ENCODE data around the gene IL1RAPL1. TPM values are rescaled to one million over a fixed set of nuclear protein-coding genes. Genes with fewer than 3 reads are reported as not detected.

IL1RAPL1 gene
- total RNA-seq, 2 donors from 2014 or later: not detected

- no peak for ATAC-seq (replicated peaks)
- H3K9me3 Mint-ChIP-seq: no peaks in the 10 kb centered on the region
- no peaks in the 10 kb centered on the region for H3K4me1 Mint-ChIP-seq
- H3K27me3 Mint-ChIP-seq: no peaks in the 10 kb centered on the region
- H3K4me3 Mint-ChIP-seq: no peak overlapping the region
- no peaks in the 10 kb centered on the region for H3K36me3 Mint-ChIP-seq (ENCODE audit: low read depth)
- H3K27ac Mint-ChIP-seq: no peak overlapping the region
These were observed 958.6 kb downstream of the IL1RAPL1 start for GRCh38 chrX:29545878-29546277.

DNA sequence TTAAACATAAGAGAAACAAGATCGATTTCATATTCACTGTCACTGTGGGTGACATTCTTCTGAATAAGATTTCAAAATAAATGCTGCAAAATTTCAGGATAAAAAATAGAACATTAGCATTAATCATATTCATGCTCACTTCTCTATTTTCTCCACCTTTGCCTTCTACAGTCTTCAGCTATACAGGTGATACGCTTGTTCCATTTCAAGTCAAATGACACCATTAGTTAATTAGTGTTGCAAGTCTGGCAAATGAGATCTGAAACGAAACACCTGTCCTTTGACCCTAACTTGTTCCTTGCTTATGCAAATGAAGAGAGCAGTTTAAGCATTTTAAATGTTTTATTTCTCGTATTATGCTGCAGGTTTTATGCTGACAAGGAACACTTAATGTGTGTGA, 960.6 kb downstream of the IL1RAPL1 start:
- Mint-ChIP-seq H3K36me3 (ENCODE audit: low read depth) (no peaks in the 10 kb centered on the region), H3K4me3 (no peak overlapping the region), H3K27me3 (no peaks in the 10 kb centered on the region), H3K4me1 (no peaks in the 10 kb centered on the region), H3K9me3 (no peaks in the 10 kb centered on the region), H3K27ac (no peak overlapping the region)
- no peak for ATAC-seq (replicated peaks)

DNA sequence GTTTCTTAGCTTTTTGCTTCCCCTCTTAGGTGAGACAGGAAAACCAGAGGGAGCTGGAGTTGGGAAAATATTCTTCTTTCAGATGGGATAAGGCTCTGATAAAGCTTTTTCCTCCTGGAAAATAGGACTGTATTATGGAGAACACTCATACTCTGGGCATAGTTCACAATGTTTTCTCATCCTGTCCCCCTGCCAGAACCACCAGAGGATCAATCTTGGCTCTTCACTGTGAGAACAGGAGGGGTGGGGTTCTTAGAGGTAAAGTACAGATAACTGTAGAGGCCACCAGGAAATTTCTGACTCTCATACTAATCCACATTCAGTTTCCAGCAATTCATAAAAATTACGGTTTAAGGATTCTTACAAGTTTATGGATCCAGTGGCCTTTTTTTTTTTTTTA, 966.3 kb downstream of the IL1RAPL1 start:
- H3K9me3 Mint-ChIP-seq: no peaks in the 10 kb centered on the region
- H3K4me1 Mint-ChIP-seq: no peaks in the 10 kb centered on the region
- no peak overlapping the region for H3K27ac Mint-ChIP-seq
- no peak overlapping the region for H3K4me3 Mint-ChIP-seq
- H3K27me3 Mint-ChIP-seq: no peaks in the 10 kb centered on the region
- no peak for ATAC-seq (replicated peaks)
- no peaks in the 10 kb centered on the region for H3K36me3 Mint-ChIP-seq (ENCODE audit: low read depth)

- H3K4me3 Mint-ChIP-seq: no peak overlapping the region
- no peak for ATAC-seq (replicated peaks)
- no peaks in the 10 kb centered on the region for H3K4me1 Mint-ChIP-seq
- H3K36me3 Mint-ChIP-seq (ENCODE audit: low read depth): no peaks in the 10 kb centered on the region
- no peaks in the 10 kb centered on the region for H3K27me3 Mint-ChIP-seq
- H3K27ac Mint-ChIP-seq: no peak overlapping the region
- H3K9me3 Mint-ChIP-seq: peaks cover 2% of the 10 kb centered on the region
These were observed 968.3 kb downstream of the IL1RAPL1 start for GRCh38 chrX:29555465-29556091.

DNA sequence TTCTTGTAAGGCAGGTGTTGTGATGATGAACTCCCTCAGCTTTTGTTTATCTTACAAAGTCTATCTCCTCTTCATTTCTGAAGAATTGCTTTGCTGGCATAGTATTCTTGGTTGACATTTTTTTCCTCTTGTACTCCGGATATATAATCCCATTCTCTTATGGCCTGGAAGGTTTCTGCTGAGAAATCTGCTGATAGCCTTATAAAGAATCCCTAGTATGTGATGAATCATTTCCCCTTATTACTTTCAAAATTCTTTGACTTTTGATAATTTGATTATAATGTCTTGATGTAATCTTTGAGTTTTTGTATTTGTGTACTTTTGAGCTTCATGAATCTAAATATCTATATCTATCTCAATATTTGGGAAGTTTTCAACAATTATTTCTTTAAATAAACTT, 972.8 kb downstream of the IL1RAPL1 start:
- ATAC-seq (replicated peaks): no peak
- Mint-ChIP-seq H3K9me3 (peaks cover 3% of the 10 kb centered on the region), H3K27me3 (no peaks in the 10 kb centered on the region), H3K36me3 (ENCODE audit: low read depth) (no peaks in the 10 kb centered on the region), H3K4me3 (no peak overlapping the region), H3K27ac (no peak overlapping the region), H3K4me1 (no peaks in the 10 kb centered on the region)

DNA sequence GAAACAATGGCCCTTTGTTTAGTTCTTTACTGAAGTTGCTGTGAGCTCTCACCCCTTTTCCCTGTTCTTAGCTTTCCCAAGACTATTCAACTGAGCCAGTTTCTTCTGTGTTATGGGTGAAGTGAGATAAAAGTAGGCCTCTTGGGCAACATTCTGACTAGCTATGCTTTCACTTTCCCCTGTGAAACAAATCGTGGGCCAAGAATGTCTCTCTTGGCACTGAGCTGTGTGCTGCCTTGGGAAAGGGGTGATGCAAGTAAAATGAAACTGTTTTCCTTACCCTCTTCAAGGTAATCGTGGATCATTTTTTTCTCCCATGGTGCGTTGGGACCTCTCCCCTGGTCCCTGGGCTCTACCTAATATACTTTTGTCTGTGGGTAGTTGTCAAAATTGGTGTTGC, 974.2 kb downstream of the IL1RAPL1 start:
- no peak for ATAC-seq (replicated peaks)
- H3K27ac Mint-ChIP-seq: no peak overlapping the region
- H3K36me3 Mint-ChIP-seq (ENCODE audit: low read depth): no peaks in the 10 kb centered on the region
- no peaks in the 10 kb centered on the region for H3K4me1 Mint-ChIP-seq
- H3K27me3 Mint-ChIP-seq: no peaks in the 10 kb centered on the region
- H3K9me3 Mint-ChIP-seq: peaks cover 3% of the 10 kb centered on the region
- H3K4me3 Mint-ChIP-seq: no peak overlapping the region

GRCh38 chrX:29580560-29580959, 993.3 kb downstream of the IL1RAPL1 start:
- H3K4me1 Mint-ChIP-seq: no peaks in the 10 kb centered on the region
- no peak for ATAC-seq (replicated peaks)
- H3K36me3 Mint-ChIP-seq (ENCODE audit: low read depth): no peaks in the 10 kb centered on the region
- no peak overlapping the region for H3K4me3 Mint-ChIP-seq
- H3K27me3 Mint-ChIP-seq: no peaks in the 10 kb centered on the region
- no peak overlapping the region for H3K27ac Mint-ChIP-seq
- peaks cover 14% of the 10 kb centered on the region for H3K9me3 Mint-ChIP-seq

GRCh38 chrX:29581223-29581622, 994.0 kb downstream of the IL1RAPL1 start:
- ATAC-seq (replicated peaks): no peak
- H3K36me3 Mint-ChIP-seq (ENCODE audit: low read depth): no peaks in the 10 kb centered on the region
- no peaks in the 10 kb centered on the region for H3K4me1 Mint-ChIP-seq
- no peaks in the 10 kb centered on the region for H3K27me3 Mint-ChIP-seq
- no peak overlapping the region for H3K4me3 Mint-ChIP-seq
- H3K27ac Mint-ChIP-seq: no peak overlapping the region
- peaks cover 14% of the 10 kb centered on the region for H3K9me3 Mint-ChIP-seq

DNA sequence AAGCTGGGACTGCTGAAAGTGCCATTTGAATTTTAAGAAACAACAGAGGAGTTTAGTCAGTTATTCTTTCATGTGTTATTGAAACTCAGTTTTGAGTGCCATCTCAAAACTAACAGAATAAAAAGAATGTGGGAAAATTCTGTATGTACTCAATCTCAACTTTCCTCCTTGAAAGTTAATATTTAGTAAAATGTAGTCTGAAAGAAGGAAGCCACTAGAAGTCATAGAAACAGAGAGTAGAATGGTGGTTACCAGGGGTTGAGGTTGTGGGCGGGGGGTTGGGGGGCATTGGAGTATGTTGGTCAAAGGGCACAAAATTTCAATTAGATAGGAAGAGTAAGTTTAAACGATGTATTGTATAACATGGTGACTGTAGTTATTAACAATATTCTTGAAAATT, 999.9 kb downstream of the IL1RAPL1 start:
- Mint-ChIP-seq H3K27ac (no peak overlapping the region), H3K36me3 (ENCODE audit: low read depth) (no peaks in the 10 kb centered on the region), H3K4me1 (no peaks in the 10 kb centered on the region), H3K9me3 (peaks cover 5% of the 10 kb centered on the region), H3K4me3 (no peak overlapping the region), H3K27me3 (no peaks in the 10 kb centered on the region)
- no peak for ATAC-seq (replicated peaks)

DNA sequence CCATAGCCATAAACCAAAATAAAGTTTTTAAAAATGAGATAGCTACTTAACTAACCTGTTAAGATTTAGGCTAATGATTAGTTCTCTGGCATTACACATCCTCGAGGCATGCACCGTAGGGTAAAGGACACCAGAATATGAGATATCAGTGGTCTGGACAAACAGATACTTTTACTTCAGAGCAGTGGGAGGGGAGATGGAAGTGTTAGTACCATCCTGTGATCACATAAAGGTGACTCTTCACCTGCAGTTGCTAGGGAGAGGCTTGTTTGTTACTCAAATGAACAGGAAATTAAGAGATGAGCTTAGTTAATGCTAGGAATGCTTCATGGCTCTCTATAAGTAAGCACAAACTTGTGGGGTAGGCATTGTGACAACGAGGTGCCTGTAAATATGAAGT, 1003.7 kb downstream of the IL1RAPL1 start:
- Mint-ChIP-seq H3K4me3 (no peak overlapping the region), H3K27me3 (no peaks in the 10 kb centered on the region), H3K4me1 (no peaks in the 10 kb centered on the region), H3K36me3 (ENCODE audit: low read depth) (no peaks in the 10 kb centered on the region), H3K9me3 (no peaks in the 10 kb centered on the region), H3K27ac (no peak overlapping the region)
- ATAC-seq (replicated peaks): no peak

GRCh38 chrX:29604381-29604780, 1017.1 kb downstream of the IL1RAPL1 start:
- ATAC-seq (replicated peaks): no peak
- H3K9me3 Mint-ChIP-seq: peaks cover 3% of the 10 kb centered on the region
- H3K4me3 Mint-ChIP-seq: no peak overlapping the region
- H3K4me1 Mint-ChIP-seq: no peaks in the 10 kb centered on the region
- H3K36me3 Mint-ChIP-seq (ENCODE audit: low read depth): no peaks in the 10 kb centered on the region
- no peaks in the 10 kb centered on the region for H3K27me3 Mint-ChIP-seq
- no peak overlapping the region for H3K27ac Mint-ChIP-seq

DNA sequence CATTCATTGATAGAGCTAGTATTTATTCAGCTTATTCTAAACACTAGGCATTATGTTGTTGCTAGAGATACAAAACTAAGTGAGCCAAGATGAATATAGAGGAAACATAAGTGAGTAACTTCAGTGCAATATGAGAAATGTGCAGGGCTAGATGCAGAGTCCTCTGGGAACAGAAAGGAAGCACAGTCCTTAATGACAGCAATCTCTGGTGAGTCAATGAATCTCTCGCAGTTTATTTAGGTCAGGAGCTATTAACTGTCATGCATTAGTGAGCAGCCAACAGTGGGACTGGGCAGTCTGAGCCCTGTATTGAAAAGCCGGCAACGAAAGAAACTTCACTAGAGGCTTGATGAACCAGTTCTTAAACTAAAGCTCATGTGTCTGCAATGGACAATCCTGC, 1030.0 kb downstream of the IL1RAPL1 start:
- Mint-ChIP-seq H3K9me3 (no peaks in the 10 kb centered on the region), H3K4me1 (no peaks in the 10 kb centered on the region), H3K27me3 (no peaks in the 10 kb centered on the region), H3K4me3 (no peak overlapping the region), H3K36me3 (ENCODE audit: low read depth) (no peaks in the 10 kb centered on the region), H3K27ac (no peak overlapping the region)
- no peak for ATAC-seq (replicated peaks)

DNA sequence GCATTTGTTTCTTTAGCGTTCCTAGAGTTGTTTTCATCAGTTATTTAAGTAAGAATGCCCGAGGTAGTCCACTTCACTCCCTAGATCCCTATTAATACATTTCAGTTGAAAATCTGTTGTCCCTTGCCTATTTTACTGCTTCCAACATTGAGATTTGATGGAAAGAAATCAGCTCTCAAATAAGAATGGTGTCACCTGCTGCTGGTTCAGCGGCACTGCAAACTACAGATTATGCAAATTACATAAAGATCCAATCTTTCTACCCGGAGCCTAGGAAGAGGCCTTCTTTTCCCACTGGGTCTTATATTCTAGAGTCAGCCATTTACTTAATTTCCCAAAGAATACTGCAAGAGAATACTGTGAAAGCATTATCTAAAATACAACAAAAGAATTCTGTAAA, 1030.5 kb downstream of the IL1RAPL1 start:
- Mint-ChIP-seq H3K4me3 (no peak overlapping the region), H3K9me3 (no peaks in the 10 kb centered on the region), H3K27ac (no peak overlapping the region), H3K27me3 (no peaks in the 10 kb centered on the region), H3K36me3 (ENCODE audit: low read depth) (no peaks in the 10 kb centered on the region), H3K4me1 (no peaks in the 10 kb centered on the region)
- no peak for ATAC-seq (replicated peaks)

DNA sequence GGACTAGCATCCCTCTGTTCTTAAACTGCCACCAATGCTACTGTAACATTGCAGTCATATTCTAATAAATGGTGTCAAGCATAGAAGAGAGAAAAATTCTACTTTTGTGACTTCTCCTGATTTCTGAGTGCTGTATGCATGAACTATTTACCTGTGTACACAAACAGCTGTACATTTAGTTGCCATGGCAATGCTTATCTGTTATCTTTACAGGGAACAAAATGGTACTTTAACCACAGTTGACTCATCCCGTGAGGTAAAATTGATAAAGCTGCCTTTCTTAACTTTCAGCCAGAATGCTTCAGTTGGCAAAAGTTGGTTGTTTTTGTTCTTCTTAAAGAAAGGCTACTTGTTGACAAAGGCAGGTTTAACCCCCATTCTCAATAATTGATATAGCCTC, 1040.6 kb downstream of the IL1RAPL1 start:
- H3K4me1 Mint-ChIP-seq: no peaks in the 10 kb centered on the region

DNA sequence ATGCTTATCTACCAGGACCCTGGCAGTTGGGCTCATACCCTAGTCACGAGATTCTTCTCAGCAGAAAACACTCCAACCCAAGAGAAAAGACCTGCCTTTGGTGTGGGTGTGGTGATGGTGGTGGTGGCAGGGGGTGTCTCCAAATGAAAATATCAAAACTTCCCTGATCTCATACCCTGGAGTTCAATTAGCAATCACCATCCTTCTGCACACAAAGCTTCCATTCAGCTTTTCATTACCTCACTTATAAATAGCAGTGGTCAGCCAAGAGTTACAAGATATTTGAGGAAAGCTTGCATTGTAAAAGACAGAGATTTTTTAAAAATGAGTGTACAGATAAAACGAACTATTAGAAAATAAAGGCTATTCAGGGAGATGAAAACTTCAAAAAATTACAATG, 1047.3 kb downstream of the IL1RAPL1 start:
- no peaks in the 10 kb centered on the region for H3K9me3 Mint-ChIP-seq
- no peaks in the 10 kb centered on the region for H3K27me3 Mint-ChIP-seq
- no peak overlapping the region for H3K27ac Mint-ChIP-seq
- ATAC-seq (replicated peaks): no peak
- H3K4me1 Mint-ChIP-seq: no peaks in the 10 kb centered on the region
- no peaks in the 10 kb centered on the region for H3K36me3 Mint-ChIP-seq (ENCODE audit: low read depth)
- H3K4me3 Mint-ChIP-seq: no peak overlapping the region

More for the DNA sequence above, 1040.6 kb downstream of the IL1RAPL1 start:
- no peaks in the 10 kb centered on the region for H3K36me3 Mint-ChIP-seq (ENCODE audit: low read depth)
- ATAC-seq (replicated peaks): no peak
- H3K27ac Mint-ChIP-seq: no peak overlapping the region
- no peak overlapping the region for H3K4me3 Mint-ChIP-seq
- no peaks in the 10 kb centered on the region for H3K9me3 Mint-ChIP-seq
- no peaks in the 10 kb centered on the region for H3K27me3 Mint-ChIP-seq

GRCh38 chrX:29636331-29636730, 1049.1 kb downstream of the IL1RAPL1 start:
- no peak for ATAC-seq (replicated peaks)
- Mint-ChIP-seq H3K4me1 (no peaks in the 10 kb centered on the region), H3K4me3 (no peak overlapping the region), H3K36me3 (ENCODE audit: low read depth) (no peaks in the 10 kb centered on the region), H3K27me3 (no peaks in the 10 kb centered on the region), H3K27ac (no peak overlapping the region), H3K9me3 (peaks cover 3% of the 10 kb centered on the region)

Measured in activated T-helper 17 cell treated with anti-CD3 and anti-CD28 coated beads, Interleukin-2, amount 50 U/mL, for 72 hours (primary cell).